Measurements from ENCODE around the gene PHF20.
"Not testable (repeated sequence)": the region's sequence is repeated elsewhere in the genome, so short reads cannot be mapped to it uniquely, and the experiment has no call there.

Gene PHF20

DNA sequence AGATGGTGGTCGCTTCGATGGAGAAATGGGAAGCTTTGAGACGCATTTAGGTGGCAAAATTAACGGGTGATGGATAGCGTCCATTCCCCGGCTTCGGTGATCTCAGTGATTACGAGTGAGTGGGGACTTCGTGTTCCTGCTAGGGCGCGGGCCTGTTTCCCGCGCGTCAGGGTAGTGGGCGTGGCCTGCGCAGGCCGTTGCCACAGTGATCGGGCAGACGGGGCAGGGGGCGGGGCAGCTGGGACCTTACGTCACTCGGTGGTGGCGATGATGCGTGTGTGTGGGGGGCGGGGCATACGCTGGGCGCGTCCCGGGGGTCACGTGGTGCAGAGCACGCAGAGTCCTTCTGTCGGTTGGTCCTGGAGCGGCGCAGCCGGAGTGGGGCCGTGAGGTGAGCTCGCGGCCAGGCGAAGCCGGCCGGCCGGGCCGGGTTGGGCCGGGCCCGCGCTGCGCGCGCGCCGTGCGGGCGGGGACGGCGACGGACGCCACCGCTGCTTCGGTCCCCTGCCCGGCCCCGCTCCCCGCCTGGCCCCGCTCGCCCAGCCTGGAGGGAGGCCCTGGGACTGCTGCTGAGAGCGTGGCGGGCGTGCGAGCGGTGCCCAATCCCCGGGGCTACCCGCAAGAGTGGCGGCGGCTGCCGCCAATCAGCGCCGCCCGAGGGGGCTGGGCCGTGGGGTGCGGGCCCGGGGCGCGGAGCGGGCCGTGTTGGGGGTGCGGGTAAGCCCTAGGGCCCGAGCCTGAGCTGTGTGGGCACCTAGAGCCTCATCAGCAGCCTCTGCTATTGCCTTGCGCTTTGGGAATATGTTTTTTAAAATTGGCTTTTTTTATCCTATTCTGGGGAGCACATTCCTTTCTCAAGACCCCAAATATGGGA lies at the start of gene PHF20:
PHF20 (plus strand) TSS at position 327 of the 874 bp plus-strand sequence. CDS start 29,508 bp downstream, outside the sequence.
- H3K27me3 Mint-ChIP-seq = no peaks in the 10 kb centered on the region
- peaks cover 26% of the 10 kb centered on the region for H3K36me3 Mint-ChIP-seq (ENCODE audit: low read depth)
- H3K27ac Mint-ChIP-seq = peak within 1 kb of the TSS; percentile 92
- H3K4me1 Mint-ChIP-seq (ENCODE audit: low read depth) = peaks cover 61% of the 10 kb centered on the region
- intact Hi-C loops (cut with micrococcal nuclease) = loop anchor here (1.0 to 2.0 kb wide), 2 partner anchors 29 to 155 kb away; no protein-coding TSS in a partner anchor
- H3K4me3 Mint-ChIP-seq = peak within 1 kb of the TSS; percentile 76
- H3K9me3 Mint-ChIP-seq = no peaks in the 10 kb centered on the region

DNA sequence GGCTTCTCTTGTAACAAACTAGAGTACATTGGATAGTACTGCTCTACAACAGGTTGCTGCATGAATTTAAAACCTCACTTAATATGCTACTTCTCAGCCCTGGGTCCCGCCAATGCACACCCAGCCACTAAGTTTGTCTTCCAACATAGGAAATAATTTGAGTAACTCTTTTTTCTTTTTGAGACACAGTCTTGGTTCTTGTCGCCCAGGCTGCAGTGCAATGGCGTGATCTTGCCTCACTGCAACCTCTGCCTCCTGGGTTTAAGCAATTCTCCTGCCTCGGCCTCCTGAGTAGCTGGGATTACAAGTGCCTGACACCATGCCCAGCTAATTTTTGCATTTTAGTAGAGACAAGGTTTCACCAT lies 48.6 kb upstream of the PHF20 start:
- H3K4me1 Mint-ChIP-seq (ENCODE audit: low read depth); H3K27me3 Mint-ChIP-seq; intact Hi-C loops (cut with micrococcal nuclease); H3K27ac Mint-ChIP-seq; H3K4me3 Mint-ChIP-seq; H3K9me3 Mint-ChIP-seq: not testable (repeated sequence)
- H3K36me3 Mint-ChIP-seq (ENCODE audit: low read depth) = peaks cover 97% of the 10 kb centered on the region

DNA sequence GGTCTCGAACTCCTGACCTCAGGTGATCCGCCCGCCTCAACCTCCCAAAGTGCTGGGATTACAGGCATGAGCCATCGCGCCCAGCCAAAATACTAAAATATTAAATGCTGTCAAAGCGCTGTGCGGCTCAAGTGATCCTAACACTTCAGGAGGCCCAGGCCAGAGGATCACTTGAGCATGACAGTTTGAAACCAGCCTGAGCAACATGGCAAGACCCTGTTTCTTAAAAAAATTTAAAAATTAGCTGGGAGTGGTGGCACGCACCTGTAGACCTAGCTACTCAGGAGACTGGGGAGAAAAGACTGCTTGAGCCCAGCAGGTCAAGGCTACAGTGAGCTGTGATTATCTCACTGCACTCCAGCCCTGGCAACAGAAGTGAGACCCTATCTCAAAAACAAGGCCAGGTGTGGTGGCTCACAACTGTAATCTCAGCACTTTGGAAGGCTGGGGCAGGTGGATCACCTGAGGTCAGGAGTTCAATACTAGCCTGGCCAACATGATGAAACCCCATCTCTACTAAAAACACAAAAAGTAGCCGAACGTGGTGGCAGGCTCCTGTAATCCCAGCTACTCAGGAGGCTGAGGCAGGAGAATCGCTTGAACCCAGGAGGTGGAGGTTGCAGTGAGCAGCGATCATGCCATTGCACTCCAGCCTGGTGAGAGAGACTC lies 48.0 kb upstream of the PHF20 start:
- H3K4me3 Mint-ChIP-seq; intact Hi-C loops (cut with micrococcal nuclease); H3K27ac Mint-ChIP-seq; H3K4me1 Mint-ChIP-seq (ENCODE audit: low read depth); H3K9me3 Mint-ChIP-seq; H3K27me3 Mint-ChIP-seq: not testable (repeated sequence)
- peaks cover 97% of the 10 kb centered on the region for H3K36me3 Mint-ChIP-seq (ENCODE audit: low read depth)

DNA sequence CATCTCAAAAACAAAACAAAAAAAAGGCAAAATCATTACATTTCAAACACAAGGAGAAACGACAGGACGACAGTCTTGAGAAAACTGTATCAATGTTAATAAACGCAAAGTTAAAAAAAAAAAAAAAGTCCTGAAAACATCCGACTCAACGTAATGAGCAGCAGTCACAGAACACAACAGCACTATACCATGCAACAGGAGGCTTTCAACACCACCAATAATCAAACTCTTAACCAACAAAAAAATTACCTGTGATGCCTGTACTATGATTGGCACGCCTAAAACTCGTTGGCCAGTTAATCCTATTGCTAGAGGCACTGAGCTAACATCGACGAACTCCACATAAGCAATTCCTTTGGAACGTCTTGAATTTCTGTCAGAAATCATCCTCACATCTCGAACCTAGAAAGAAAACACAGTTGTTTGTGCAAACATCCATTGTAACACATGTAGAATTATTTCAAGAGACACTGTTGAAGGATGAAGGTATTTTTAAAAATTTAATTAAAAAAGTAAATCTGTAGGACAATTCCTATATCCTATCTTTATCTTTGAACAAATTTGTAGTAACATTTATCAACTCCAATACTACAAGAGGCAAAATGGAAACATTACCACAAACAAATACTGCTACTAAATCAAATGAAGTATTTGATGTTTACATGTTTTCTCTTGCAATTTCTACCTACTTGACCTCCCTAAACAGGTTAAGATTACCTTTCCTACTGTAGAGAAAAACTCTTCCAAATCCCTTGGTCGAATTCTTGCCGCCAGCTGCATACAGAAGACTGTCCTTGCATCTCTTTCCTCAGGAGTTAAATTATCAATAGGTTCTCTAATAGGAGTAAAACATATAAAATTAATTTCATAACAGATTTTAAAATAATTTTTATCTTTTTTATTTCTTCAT lies 47.2 kb upstream of the PHF20 start:
- Mint-ChIP-seq H3K9me3 (no peaks in the 10 kb centered on the region), H3K4me1 (ENCODE audit: low read depth) (no peaks in the 10 kb centered on the region), H3K4me3 (no peak overlapping the region), H3K27ac (no peak overlapping the region), H3K36me3 (ENCODE audit: low read depth) (peaks cover 94% of the 10 kb centered on the region), H3K27me3 (no peaks in the 10 kb centered on the region)
- intact Hi-C loops (cut with micrococcal nuclease) = no loop called here

DNA sequence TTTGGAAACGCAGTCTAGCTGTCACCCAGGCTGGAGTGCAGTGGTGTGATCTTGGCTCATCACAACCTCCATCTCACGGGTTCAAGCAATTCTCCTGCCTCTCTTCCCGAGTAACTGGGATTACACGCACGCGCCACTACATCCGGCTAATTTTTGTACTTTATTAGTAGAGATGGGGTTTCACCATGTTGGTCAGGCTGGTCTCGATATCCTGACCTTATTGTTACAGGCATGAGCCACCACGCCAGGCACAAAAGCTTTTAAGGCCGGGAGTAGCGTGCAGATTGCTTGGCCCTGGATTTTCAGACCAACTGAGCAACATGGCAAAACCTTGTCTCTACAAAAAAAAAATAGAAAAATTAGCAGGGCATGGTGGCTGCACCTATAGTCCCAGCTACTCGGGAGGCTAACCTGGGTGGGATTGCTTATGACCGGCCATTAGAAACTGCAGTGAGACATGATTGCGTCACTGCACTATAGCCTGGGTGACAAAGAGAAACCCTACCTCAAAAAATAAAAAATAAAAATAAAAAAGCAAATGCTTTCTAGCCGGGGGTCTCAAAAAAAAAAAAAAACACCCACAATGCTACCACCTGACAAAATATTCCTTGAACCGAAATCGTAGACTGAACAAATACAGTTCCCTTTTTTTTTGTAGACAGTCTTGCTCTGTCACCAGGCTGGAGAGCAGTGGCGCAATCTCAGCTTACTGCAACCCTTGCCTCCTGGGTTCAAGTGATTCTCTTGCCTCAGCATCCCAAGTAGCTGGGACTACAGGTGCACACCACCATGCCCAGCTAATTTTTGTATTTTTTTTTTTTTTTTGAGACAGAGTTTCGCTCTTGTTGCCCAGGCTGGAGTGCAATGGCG lies 44.7 kb upstream of the PHF20 start:
- Mint-ChIP-seq H3K27ac (no peak overlapping the region), H3K36me3 (ENCODE audit: low read depth) (peaks cover 90% of the 10 kb centered on the region), H3K4me1 (ENCODE audit: low read depth) (no peaks in the 10 kb centered on the region), H3K4me3 (no peak overlapping the region), H3K27me3 (no peaks in the 10 kb centered on the region), H3K9me3 (no peaks in the 10 kb centered on the region)
- intact Hi-C loops (cut with micrococcal nuclease) = no loop called here

DNA sequence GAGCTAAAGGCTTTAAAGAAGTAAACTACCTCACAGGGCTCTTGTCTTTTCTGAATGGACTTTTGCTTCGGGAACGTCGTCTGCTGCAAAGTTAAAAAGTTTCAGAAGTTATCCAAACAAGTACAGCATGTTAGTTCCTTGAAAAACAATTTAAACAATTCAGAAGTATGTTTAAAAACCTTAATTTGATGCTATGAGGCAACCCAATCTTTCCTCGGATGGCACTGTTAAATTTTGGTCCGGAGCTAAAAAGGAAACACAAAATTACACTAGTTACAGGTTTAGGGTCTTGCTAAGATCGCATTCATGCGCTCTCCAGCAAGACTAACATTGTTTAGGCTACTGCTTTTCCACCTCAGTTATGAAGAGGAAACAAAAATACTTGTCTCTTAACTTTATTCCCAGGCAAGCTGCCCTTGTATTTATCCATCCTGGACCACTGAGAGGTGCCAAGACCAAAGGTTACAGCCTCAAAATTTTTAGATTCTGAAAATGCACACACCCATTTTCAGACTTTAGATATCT lies 42.5 kb upstream of the PHF20 start:
- no peaks in the 10 kb centered on the region for H3K27me3 Mint-ChIP-seq
- H3K27ac Mint-ChIP-seq = no peak overlapping the region
- peaks cover 14% of the 10 kb centered on the region for H3K4me1 Mint-ChIP-seq (ENCODE audit: low read depth)

DNA sequence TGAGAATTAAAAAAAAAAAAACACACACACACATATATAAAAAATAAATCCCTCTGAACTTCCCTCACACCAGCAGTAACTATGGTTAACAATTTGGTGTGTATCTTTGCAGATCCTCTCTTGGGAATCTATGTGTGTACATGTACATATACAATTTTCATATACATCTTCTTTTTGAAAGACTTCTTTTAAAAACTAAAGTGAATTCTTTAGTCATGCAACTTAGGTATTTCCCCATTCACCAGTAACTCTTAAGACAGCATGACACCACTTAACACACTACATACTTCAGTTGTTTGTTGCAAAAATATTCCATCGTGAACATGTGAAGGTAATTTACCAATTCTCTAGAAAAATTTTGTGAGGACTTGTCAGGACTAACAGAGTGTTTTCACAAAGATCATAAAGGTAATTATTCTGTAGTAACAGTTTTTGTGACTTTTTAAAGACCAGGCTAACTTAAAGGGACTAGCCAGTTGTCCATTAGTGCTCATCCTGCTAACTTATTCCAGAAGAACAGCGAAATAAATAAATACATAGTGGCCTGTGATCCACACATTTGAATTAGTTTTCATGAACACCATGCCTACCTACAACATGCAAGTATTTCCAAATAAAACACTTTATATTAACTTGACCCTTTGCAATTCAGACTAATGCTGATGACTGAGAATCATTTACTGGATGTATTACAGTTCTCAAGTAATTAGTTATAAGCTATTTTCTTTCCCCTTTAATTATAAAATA lies 41.8 kb upstream of the PHF20 start:
- H3K36me3 Mint-ChIP-seq (ENCODE audit: low read depth) = peaks cover 90% of the 10 kb centered on the region
- no peak overlapping the region for H3K4me3 Mint-ChIP-seq
- no peaks in the 10 kb centered on the region for H3K27me3 Mint-ChIP-seq
- peaks cover 17% of the 10 kb centered on the region for H3K4me1 Mint-ChIP-seq (ENCODE audit: low read depth)
- H3K27ac Mint-ChIP-seq = no peak overlapping the region
- no peaks in the 10 kb centered on the region for H3K9me3 Mint-ChIP-seq
- intact Hi-C loops (cut with micrococcal nuclease) = loop anchor here (2.0 to 10.0 kb wide), 2 partner anchors 15 to 155 kb away; no protein-coding TSS in a partner anchor

More for the DNA sequence above, 42.5 kb upstream of the PHF20 start:
- intact Hi-C loops (cut with micrococcal nuclease) = no loop called here
- H3K9me3 Mint-ChIP-seq = no peaks in the 10 kb centered on the region
- no peak overlapping the region for H3K4me3 Mint-ChIP-seq
- peaks cover 90% of the 10 kb centered on the region for H3K36me3 Mint-ChIP-seq (ENCODE audit: low read depth)

DNA sequence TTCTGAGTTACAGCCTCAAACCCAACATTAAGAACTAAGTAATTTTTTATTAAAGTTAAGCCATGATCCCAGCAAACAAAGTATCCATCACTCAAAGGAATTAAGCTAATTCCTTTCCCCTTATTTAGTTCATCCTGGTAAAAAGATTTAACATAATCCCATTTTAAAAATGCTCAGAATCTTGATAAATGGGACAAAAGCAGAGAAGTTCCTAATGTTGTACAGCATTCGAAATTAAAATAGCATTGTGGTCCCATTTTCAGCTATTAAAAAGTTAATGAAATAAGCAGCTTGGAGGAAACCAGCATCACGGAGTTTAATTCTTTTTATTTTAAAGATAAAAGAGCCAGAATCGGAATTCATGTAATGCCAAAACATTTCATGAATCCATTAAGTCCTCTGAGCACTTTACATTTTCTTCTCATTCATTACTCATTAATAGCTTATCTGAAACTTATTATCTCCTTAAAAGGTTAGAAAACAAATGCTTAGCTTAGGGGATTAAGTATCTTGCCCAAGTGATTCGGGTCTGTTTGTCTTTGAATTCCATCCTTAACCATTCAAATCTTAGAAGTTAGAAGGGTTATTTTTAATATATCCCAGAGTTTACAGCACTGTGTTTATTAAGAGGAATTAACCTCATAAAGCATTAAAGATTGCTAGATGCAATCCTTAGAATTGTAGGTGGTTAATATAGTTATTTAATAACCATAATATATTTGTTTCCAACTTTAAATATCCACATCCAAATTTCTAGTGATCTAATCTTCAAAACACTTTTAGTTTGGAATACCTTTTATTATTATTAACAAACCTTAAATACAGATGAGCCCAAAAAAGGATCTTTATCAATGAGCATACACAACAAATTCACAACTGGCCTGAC lies 41.0 kb upstream of the PHF20 start:
- Mint-ChIP-seq H3K4me1 (ENCODE audit: low read depth) (peaks cover 17% of the 10 kb centered on the region), H3K4me3 (no peak overlapping the region)

DNA sequence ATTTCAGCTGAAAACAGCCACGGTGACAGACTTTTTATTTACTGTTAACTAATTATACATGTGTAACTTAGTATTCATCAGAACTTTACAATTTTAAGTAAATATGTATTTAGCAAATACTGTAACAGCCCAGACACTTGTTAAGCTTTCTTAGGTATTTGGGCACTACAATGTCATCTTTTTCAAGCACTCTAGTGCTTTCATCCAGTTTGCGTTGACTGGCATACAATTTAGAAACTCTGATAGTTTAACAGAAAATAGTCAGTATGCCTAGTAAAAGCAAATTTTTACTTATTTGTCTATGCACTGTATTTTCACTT lies 40.4 kb upstream of the PHF20 start:
- H3K27ac Mint-ChIP-seq = no peak overlapping the region
- peaks cover 86% of the 10 kb centered on the region for H3K36me3 Mint-ChIP-seq (ENCODE audit: low read depth)
- no peaks in the 10 kb centered on the region for H3K9me3 Mint-ChIP-seq
- H3K27me3 Mint-ChIP-seq = no peaks in the 10 kb centered on the region
- H3K4me1 Mint-ChIP-seq (ENCODE audit: low read depth) = peaks cover 17% of the 10 kb centered on the region
- intact Hi-C loops (cut with micrococcal nuclease) = loop anchor here (2.0 to 10.0 kb wide), 2 partner anchors 17 to 153 kb away; no protein-coding TSS in a partner anchor
- no peak overlapping the region for H3K4me3 Mint-ChIP-seq

More for the DNA sequence above, 41.0 kb upstream of the PHF20 start:
- H3K9me3 Mint-ChIP-seq = no peaks in the 10 kb centered on the region
- no peak overlapping the region for H3K27ac Mint-ChIP-seq
- H3K27me3 Mint-ChIP-seq = no peaks in the 10 kb centered on the region
- H3K36me3 Mint-ChIP-seq (ENCODE audit: low read depth) = peaks cover 86% of the 10 kb centered on the region
- intact Hi-C loops (cut with micrococcal nuclease) = loop anchor here (2.0 to 10.0 kb wide), 2 partner anchors 16 to 154 kb away; no protein-coding TSS in a partner anchor

DNA sequence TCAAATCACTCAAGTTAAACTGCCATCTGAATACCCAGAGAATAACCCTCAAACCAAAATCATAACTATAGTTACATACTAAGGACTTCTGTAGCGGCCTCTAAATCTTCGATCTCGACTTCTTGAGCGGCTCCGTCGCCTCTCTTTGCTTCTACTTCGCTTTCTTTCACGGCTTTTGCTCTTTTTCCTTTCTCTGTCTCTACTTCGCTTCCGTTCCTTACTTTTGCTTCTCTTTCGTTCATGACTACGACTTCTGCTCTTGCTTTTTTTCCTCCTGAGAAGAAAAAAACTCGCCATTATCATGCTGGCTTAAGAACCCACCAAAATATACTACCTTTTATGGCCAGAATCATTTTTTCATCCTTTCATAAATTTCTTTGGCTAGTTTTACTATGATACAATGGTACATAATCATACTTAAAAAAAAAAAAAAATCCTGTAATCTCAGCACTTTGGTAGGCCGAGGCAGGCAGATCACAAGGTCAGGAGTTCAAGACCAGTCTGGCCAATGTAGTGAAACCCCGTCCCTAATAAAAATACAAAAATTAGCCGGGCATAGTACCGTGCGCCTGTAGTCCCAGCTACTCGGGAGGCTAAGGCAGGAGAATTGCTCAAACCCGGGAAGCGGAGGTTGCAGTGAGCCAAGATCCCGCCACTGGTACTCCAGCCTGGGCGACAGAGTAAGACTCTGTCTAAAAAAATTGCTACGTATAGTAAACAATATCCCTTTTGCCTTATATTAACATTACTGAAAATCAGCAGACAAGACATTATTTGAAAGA lies 39.8 kb upstream of the PHF20 start:
- no peak overlapping the region for H3K27ac Mint-ChIP-seq
- intact Hi-C loops (cut with micrococcal nuclease) = loop anchor here (2.0 to 10.0 kb wide), 2 partner anchors 17 to 153 kb away; no protein-coding TSS in a partner anchor
- H3K36me3 Mint-ChIP-seq (ENCODE audit: low read depth) = peaks cover 86% of the 10 kb centered on the region
- H3K4me3 Mint-ChIP-seq = no peak overlapping the region
- peaks cover 17% of the 10 kb centered on the region for H3K4me1 Mint-ChIP-seq (ENCODE audit: low read depth)
- no peaks in the 10 kb centered on the region for H3K9me3 Mint-ChIP-seq
- H3K27me3 Mint-ChIP-seq = no peaks in the 10 kb centered on the region

DNA sequence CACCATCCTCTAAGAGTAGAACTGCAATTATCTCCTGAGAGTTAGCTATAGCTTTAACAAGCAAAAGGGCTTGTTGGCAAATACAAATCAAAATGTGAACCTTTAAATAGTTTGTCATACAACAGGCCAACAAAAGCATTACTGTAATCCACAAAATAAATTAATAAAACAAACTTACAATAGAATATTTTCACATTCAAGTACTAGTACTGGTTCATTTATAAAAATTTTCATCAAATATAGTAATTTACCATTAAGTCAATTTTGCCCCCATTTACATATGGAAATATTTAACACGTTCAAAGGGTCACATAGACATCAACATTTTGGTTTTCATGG lies 39.2 kb upstream of the PHF20 start:
- H3K36me3 Mint-ChIP-seq (ENCODE audit: low read depth) = peaks cover 86% of the 10 kb centered on the region
- H3K27ac Mint-ChIP-seq = no peak overlapping the region
- H3K9me3 Mint-ChIP-seq = no peaks in the 10 kb centered on the region
- H3K27me3 Mint-ChIP-seq = no peaks in the 10 kb centered on the region
- no peak overlapping the region for H3K4me3 Mint-ChIP-seq
- H3K4me1 Mint-ChIP-seq (ENCODE audit: low read depth) = peaks cover 20% of the 10 kb centered on the region
- intact Hi-C loops (cut with micrococcal nuclease) = loop anchor here (10.0 kb wide), 1 partner anchor 152 kb away; no protein-coding TSS in a partner anchor

Measured in dendritic cell treated with granulocyte-macrophage colony-stimulating factor and Interleukin-4, amounts not matched to agents 40 ng/mL and 50 ng/mL, for 4 days (primary cell).